Spleen (tissue), 11 donors: ENCODE data around the gene RIMS1. TPM values are rescaled to one million over a fixed set of nuclear protein-coding genes. Genes with fewer than 3 reads are reported as not detected.

Experiments used
- DNase-seq: peaks from one replicate; pipeline ENCODE4 v3.0.0-alpha.2; 2020
- H3K27ac ChIP-seq, 8 donors: fragments of 200-600 bp; sonication (generic) in 7 of 8; 1 replicate in 4 of 8; 2 replicates in 4 of 8; pipeline versions ENCODE4 v1.5.0 to v1.8.0; 2016 to 2021; ENCODE audit warnings: inconsistent platforms in 4 of 8, mild to moderate bottlenecking in 4 of 8, moderate library complexity in 1 of 8
- H3K27me3 ChIP-seq, 7 donors: fragments of 200-600 bp; sonication (generic) in 6 of 7; replicated peaks in 1 of 7; 1 replicate in 4 of 7; 2 replicates in 3 of 7; pipeline versions ENCODE4 v1.5.0 to v1.8.0; 2016 to 2021; ENCODE audit warnings: inconsistent platforms in 3 of 7, mild to moderate bottlenecking in 1 of 7
- H3K36me3 ChIP-seq, 6 donors: fragments of 200-600 bp; sonication (generic) in 5 of 6; 1 replicate in 4 of 6; 2 replicates in 2 of 6; pipeline versions ENCODE4 v1.5.0 to v1.8.0; 2016 to 2021; ENCODE audit warnings: inconsistent platforms in 2 of 6
- H3K4me1 ChIP-seq, 6 donors: fragments of 200-600 bp; sonication (generic) in 5 of 6; 1 replicate in 3 of 6; 2 replicates in 3 of 6; pipeline versions ENCODE4 v1.5.0 to v1.8.0; 2016 to 2021; ENCODE audit warnings: inconsistent platforms in 3 of 6
- H3K4me3 ChIP-seq, 8 donors: fragments of 200-600 bp; sonication (generic) in 7 of 8; 1 replicate in 4 of 8; 2 replicates in 4 of 8; pipeline versions ENCODE4 v1.5.0 to v1.8.0; 2016 to 2021; ENCODE audit warnings: inconsistent platforms in 4 of 8, mild to moderate bottlenecking in 4 of 8, moderate library complexity in 2 of 8
- H3K9me3 ChIP-seq, 8 donors: fragments of 200-600 bp; sonication (generic) in 7 of 8; 1 replicate in 4 of 8; 2 replicates in 4 of 8; pipeline versions ENCODE4 v1.5.0 to v1.8.0; 2016 to 2021; ENCODE audit warnings: inconsistent platforms in 4 of 8
- CTCF ChIP-seq, 11 experiments: fragments of 200-600 bp in 7 of 11; fragments of 450-650 bp in 4 of 11; sonication (generic) in 4 of 11; IDR thresholded peaks in 8 of 11; conservative IDR thresholded peaks in 3 of 11; 1 replicate in 7 of 11; 2 replicates in 4 of 11; pipeline versions ENCODE4 v1.4.0 to v1.8.0; 2016 to 2021; ENCODE audit warnings: antibody characterized with exemption in 11 of 11, inconsistent platforms in 4 of 11, mild to moderate bottlenecking in 1 of 11
- POLR2A ChIP-seq, 3 donors: fragments of 450-650 bp; IDR thresholded peaks; one replicate each; pipeline ENCODE4 v1.5.1; 2017; ENCODE audit warnings: antibody characterized with exemption in 3 of 3, mild to moderate bottlenecking in 1 of 3
- POLR2AphosphoS5 ChIP-seq, 3 donors: sonication (generic); formaldehyde crosslinking; IDR thresholded peaks; one replicate each; pipeline ENCODE4 v1.5.1; 2017; ENCODE audit warnings: antibody characterized with exemption in 3 of 3
- WGBS, 5 donors: extraction: QIAGEN DNeasy Blood & Tissue Kit in 3 of 5; methylation state at CpG; one replicate each; pipeline versions ENCODE4 v1.1.5 to v1.1.7; 2013 to 2018; 5-methylcytosine and 5-hydroxymethylcytosine counted together
- intact Hi-C: fragments of 100-400 bp; cut with DNase I; formaldehyde crosslinking; loops from one replicate; pipeline ENCODE4 v1.15.0; 2023; ENCODE audit warnings: low total_unique reads
- polyA plus RNA-seq, 3 donors: library from polyadenylated mRNA; stranded (reverse); fragments of 200-250 nt; gene quantifications; one replicate each; pipeline ENCODE4 v1.2.1, GENCODE V29; 2013
- total RNA-seq, 7 donors: library from RNA; depleted of rRNA in 3 of 7; stranded (reverse); fragments of >200 nt in 3 of 7; fragmentation: NEBNext Ultra II Directional in 4 of 7; extraction: Animal tissue kit (Norgen Biotek cat#: 25700) in 4 of 7; gene quantifications; one replicate each; pipeline versions ENCODE4 v1.1.0 to v1.2.1, GENCODE V29; 2016 to 2021
- donor health status: healthy with polysubstance abuse.
- donor health status: DM: no; HTN: no; CAD: no; lungs with moderate emphysema.
- donor health status: DM: no; HTN: no; CAD: no.
- donor health status: Bipolar disorder and iron deficiency.
- donor health status: healthy.
- donor health status: DM: no; HTN: no; CAD: no.
- donor health status: DM: yes; HTN: yes; CAD: no.

The RIMS1 gene
- total and polyA plus RNA-seq, 10 donors = not detected

GRCh38 chr6:72031471-72031870, 145.1 kb downstream of the RIMS1 start:
- no peak for DNase-seq
- no peak overlapping the region for H3K27ac ChIP-seq
- no peak overlapping the region for H3K4me3 ChIP-seq
- intact Hi-C loops = no loop called here
- no peaks in the 10 kb centered on the region for H3K27me3 ChIP-seq
- 65 to 81% (median 77%) methylated on average over 2 of the region's 2 CpGs for WGBS, 5 donors
- no peaks in the 10 kb centered on the region for H3K4me1 ChIP-seq
- TF ChIP-seq POLR2A (IDR thresholded peaks at IDR 0.05) = no peak
- TF ChIP-seq CTCF (IDR thresholded peaks at IDR 0.05 in 8 of 11, conservative IDR thresholded peaks at IDR 0.05 in 3 of 11) = no peak
- TF ChIP-seq POLR2AphosphoS5 (IDR thresholded peaks at IDR 0.05) = no peak
- H3K36me3 ChIP-seq = no peaks in the 10 kb centered on the region
- no peaks in the 10 kb centered on the region for H3K9me3 ChIP-seq

DNA sequence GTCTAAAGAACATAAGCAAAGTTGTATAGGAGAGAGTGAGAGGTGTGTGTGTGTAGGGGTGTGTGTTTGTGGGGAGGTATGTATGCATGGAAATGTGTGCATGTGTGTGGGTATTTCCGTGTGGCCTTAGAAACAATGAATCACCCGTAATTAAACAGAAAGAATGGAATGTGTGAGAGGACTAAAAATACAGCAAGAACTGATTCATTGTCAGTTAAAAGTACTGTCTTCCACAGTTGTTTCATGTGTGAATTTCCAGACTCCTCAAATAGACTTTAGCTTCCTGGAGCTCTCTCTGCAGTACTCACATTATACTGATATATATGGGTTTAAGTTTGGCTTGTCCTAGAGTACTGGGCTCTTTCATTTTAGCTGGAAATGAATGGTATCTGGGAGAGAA, 145.7 kb downstream of the RIMS1 start:
- Histone ChIP-seq H3K36me3 (no peaks in the 10 kb centered on the region), H3K4me3 (no peak overlapping the region), H3K27ac (no peak overlapping the region), H3K27me3 (no peaks in the 10 kb centered on the region), H3K4me1 (no peaks in the 10 kb centered on the region), H3K9me3 (no peaks in the 10 kb centered on the region)
- TF ChIP-seq POLR2AphosphoS5 (IDR thresholded peaks at IDR 0.05) (no peak), POLR2A (IDR thresholded peaks at IDR 0.05) (no peak), CTCF (IDR thresholded peaks at IDR 0.05 in 8 of 11, conservative IDR thresholded peaks at IDR 0.05 in 3 of 11) (no peak)
- intact Hi-C loops = no loop called here
- DNase-seq = no peak
- WGBS, 5 donors = 63 to 82% (median 71%) methylated on average over 2 of the region's 2 CpGs

DNA sequence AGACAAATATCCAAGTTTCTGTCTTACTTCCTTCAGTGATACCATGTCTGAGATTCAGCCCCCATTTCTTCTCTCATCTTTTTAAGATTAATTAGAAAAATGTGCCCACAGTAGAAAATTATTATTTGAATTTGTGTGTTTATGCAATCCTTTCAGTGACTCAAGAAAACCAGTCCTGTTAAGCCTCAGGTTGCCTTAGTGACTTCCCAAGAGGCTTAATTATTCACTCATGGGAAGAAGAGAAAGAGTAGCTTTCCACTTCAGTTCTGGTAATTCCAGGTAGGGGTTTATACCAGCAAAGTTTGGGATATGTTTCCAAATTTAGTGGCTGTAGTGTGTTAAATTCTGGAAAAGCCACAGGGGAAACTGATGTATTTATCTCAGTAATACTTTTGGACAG, 149.1 kb downstream of the RIMS1 start:
- H3K4me1 ChIP-seq = no peaks in the 10 kb centered on the region
- H3K27me3 ChIP-seq = no peaks in the 10 kb centered on the region
- no peak overlapping the region for H3K27ac ChIP-seq
- no peak for DNase-seq
- no peak for TF ChIP-seq POLR2A (IDR thresholded peaks at IDR 0.05)
- no peak for TF ChIP-seq POLR2AphosphoS5 (IDR thresholded peaks at IDR 0.05)
- TF ChIP-seq CTCF (IDR thresholded peaks at IDR 0.05 in 8 of 11, conservative IDR thresholded peaks at IDR 0.05 in 3 of 11) = no peak
- H3K9me3 ChIP-seq = no peaks in the 10 kb centered on the region
- H3K36me3 ChIP-seq = no peaks in the 10 kb centered on the region
- no peak overlapping the region for H3K4me3 ChIP-seq
- intact Hi-C loops = no loop called here

DNA sequence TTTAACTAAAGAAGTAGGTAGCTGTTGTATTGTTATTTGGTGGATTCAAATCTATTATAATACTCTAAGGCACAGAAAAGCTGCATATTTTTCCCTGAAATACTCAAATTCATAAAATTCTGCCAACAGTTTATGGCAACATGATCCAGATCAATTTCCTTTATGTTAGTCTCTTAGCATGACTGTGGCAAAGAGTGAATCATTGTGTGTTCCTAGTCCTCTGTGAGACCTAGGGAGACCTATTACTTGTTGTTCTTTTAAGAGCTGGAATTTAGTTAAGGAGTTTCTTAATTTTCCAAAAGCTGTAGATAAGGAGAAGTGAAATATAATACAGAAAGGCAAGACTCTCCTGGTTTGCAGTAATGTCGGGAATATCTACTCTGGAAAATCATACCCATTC, 149.6 kb downstream of the RIMS1 start:
- WGBS, 5 donors = 88 to 96% (median 92%) methylated on average over 1 of the region's 1 CpG
- H3K9me3 ChIP-seq = no peaks in the 10 kb centered on the region
- no peaks in the 10 kb centered on the region for H3K36me3 ChIP-seq
- intact Hi-C loops = no loop called here
- H3K4me3 ChIP-seq = no peak overlapping the region
- no peaks in the 10 kb centered on the region for H3K27me3 ChIP-seq
- no peaks in the 10 kb centered on the region for H3K4me1 ChIP-seq
- TF ChIP-seq CTCF (IDR thresholded peaks at IDR 0.05 in 8 of 11, conservative IDR thresholded peaks at IDR 0.05 in 3 of 11) (no peak), POLR2A (IDR thresholded peaks at IDR 0.05) (no peak), POLR2AphosphoS5 (IDR thresholded peaks at IDR 0.05) (no peak)
- H3K27ac ChIP-seq = no peak overlapping the region
- DNase-seq = no peak
